GM19099 (cell line): ENCODE measurements around the gene TPH1.

ENCODE experiments used
- POLR2A ChIP-seq: IDR thresholded peaks from 3 replicates; pipeline ENCODE4 v1.6.1; 2011; ENCODE audit warnings: low read depth; ENCODE audit not compliant: insufficient read length; ENCODE audit errors: extremely low read depth

Gene TPH1

GRCh38 chr11:18061351-18061750, 15.3 kb upstream of the TPH1 start:
- no peak for TF ChIP-seq POLR2A

- no peak for TF ChIP-seq POLR2A
Observed at GRCh38 chr11:18056561-18057181, 10.6 kb upstream of the TPH1 start.

- TF ChIP-seq POLR2A, result no peak
Observed at GRCh38 chr11:18054511-18055103, 8.5 kb upstream of the TPH1 start.

GRCh38 chr11:18050848-18051247, 4.8 kb upstream of the TPH1 start:
- no peak for TF ChIP-seq POLR2A

GRCh38 chr11:18036456-18036855, 9.6 kb downstream of the TPH1 start:
- no peak for TF ChIP-seq POLR2A

GRCh38 chr11:18027475-18027874, 18.6 kb downstream of the TPH1 start:
- no peak for TF ChIP-seq POLR2A

GRCh38 chr11:18022419-18022818, 23.6 kb downstream of the TPH1 start:
- TF ChIP-seq POLR2A, result no peak

- no peak for TF ChIP-seq POLR2A
Observed at GRCh38 chr11:18019650-18020049, 26.4 kb downstream of the TPH1 start.

GRCh38 chr11:18016789-18017188, 29.3 kb downstream of the TPH1 start:
- no peak for TF ChIP-seq POLR2A

GRCh38 chr11:18014876-18015275, 31.2 kb downstream of the TPH1 start:
- no peak for TF ChIP-seq POLR2A

- no peak for TF ChIP-seq POLR2A
Observed at GRCh38 chr11:18013790-18014507, 32.1 kb downstream of the TPH1 start.

- TF ChIP-seq POLR2A, result peak; percentile 94
Observed at GRCh38 chr11:18012906-18013781, 32.9 kb downstream of the TPH1 start, which contains the start of gene SERGEF. Gene SERGEF (minus strand): TSS chr11:18013047. CDS start chr11:18013010, 37 bp downstream.

- TF ChIP-seq POLR2A, result no peak
Observed at GRCh38 chr11:18012122-18012905, 33.8 kb downstream of the TPH1 start.

- no peak for TF ChIP-seq POLR2A
Observed at GRCh38 chr11:18011633-18012032, 34.4 kb downstream of the TPH1 start.
